WTC11 (cell line): ENCODE measurements around the gene VAMP2.

Experiments used
- CTCF ChIP-seq: fragments of 200-600 bp; IDR thresholded peaks from 2 replicates; pipeline ENCODE4 v1.8.0; 2022; ENCODE audit warnings: antibody characterized with exemption
- ETV6 ChIP-seq: sonication (generic); formaldehyde crosslinking; IDR thresholded peaks from 2 replicates; pipeline ENCODE4 v1.8.1; 2022; ENCODE audit warnings: mild to moderate bottlenecking, missing genetic modification reagents
- JAZF1 ChIP-seq: fragments of 250-450 bp; sonication (Bioruptor Pico); IDR thresholded peaks from 2 replicates; pipeline ENCODE4 v1.9.0; 2021; ENCODE audit warnings: moderate library complexity, mild to moderate bottlenecking, inconsistent platforms
- ZNF219 ChIP-seq: sonication (generic); formaldehyde crosslinking; IDR thresholded peaks from 2 replicates; pipeline ENCODE4 v1.8.0; 2023; ENCODE audit warnings: missing genetic modification reagents, mild to moderate bottlenecking, borderline replicate concordance

GRCh38 chr17:8121407-8121680, 41.4 kb downstream of the VAMP2 start:
- TF ChIP-seq CTCF, result no peak
- no peak for TF ChIP-seq ETV6 (CRISPR knock-in tag)
- no peak for TF ChIP-seq ZNF219 (CRISPR knock-in tag)
- no peak for TF ChIP-seq JAZF1 (CRISPR knock-in tag)
